ENCODE results near the gene ZNF2.
A peak's percentile ranks its signal among the peaks of the same experiment; 100 is the strongest.

Gene ZNF2

DNA sequence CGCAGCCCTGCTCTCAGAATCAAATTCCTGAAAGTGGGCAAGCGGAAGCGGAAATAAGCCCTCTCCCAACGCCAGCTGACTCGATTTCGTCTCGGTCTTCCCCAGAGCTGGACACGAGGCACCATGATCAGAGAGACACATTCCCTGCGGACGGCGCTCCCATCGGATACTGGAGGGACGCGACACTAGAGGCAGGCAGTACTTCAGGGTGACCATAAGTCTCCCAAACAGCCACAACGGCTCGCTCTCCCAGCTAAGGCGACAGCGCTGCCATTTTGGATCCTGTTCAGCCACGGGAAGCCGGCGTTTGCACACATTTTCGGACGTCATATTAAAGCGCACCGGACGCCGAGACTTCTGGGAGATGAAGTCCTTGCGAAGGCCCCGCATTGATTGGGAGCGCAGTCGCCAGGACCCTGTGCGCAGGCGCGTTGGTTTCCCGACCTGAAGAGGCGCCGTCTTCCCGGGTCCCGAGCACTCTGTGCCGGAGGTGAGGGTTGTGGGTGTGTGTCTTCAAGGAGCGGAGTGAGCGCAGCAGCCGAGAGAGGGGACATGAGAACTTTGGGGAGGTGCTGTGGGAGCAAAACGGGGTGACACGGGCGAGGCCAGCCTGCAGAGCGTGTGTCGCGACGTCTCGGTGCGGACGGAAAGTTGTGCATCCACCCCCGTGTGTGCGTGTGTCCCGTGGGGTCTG is at the start of gene ZNF2:
Gene ZNF2, plus strand, starts transcription at position 439 of the 694 bp plus-strand sequence. CDS start 10,418 bp downstream, outside the sequence.
- peaks cover 4% of the 10 kb centered on the region; the same call in 1 of the 2 replicates for H3K36me3 ChIP-seq (ENCODE audit: low read depth)
- H3K9me3 ChIP-seq (ENCODE audit: severe bottlenecking): no peaks in the 10 kb centered on the region
- peaks cover 6% of the 10 kb centered on the region for H3K4me1 ChIP-seq (ENCODE audit: insufficient read depth, poor library complexity, severe bottlenecking)
- H3K27ac ChIP-seq (ENCODE audit: poor library complexity, severe bottlenecking): peak within 1 kb of the TSS; percentile 57
- ATAC-seq (ENCODE audit: low read depth) (peak; percentile 97), DNase-seq (ENCODE audit: low spot score) (peak; percentile 95)
- H3K4me3 ChIP-seq (ENCODE audit: severe bottlenecking): peak within 1 kb of the TSS; percentile 83
- H3K27me3 ChIP-seq (ENCODE audit: insufficient read depth, poor library complexity, severe bottlenecking): no peaks in the 10 kb centered on the region
- TF ChIP-seq, protein P1, sequence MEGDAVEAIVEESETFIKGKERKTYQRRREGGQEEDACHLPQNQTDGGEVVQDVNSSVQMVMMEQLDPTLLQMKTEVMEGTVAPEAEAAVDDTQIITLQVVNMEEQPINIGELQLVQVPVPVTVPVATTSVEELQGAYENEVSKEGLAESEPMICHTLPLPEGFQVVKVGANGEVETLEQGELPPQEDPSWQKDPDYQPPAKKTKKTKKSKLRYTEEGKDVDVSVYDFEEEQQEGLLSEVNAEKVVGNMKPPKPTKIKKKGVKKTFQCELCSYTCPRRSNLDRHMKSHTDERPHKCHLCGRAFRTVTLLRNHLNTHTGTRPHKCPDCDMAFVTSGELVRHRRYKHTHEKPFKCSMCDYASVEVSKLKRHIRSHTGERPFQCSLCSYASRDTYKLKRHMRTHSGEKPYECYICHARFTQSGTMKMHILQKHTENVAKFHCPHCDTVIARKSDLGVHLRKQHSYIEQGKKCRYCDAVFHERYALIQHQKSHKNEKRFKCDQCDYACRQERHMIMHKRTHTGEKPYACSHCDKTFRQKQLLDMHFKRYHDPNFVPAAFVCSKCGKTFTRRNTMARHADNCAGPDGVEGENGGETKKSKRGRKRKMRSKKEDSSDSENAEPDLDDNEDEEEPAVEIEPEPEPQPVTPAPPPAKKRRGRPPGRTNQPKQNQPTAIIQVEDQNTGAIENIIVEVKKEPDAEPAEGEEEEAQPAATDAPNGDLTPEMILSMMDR (IDR thresholded peaks at IDR 0.05; ENCODE audit: poor library complexity, severe bottlenecking): no peak

DNA sequence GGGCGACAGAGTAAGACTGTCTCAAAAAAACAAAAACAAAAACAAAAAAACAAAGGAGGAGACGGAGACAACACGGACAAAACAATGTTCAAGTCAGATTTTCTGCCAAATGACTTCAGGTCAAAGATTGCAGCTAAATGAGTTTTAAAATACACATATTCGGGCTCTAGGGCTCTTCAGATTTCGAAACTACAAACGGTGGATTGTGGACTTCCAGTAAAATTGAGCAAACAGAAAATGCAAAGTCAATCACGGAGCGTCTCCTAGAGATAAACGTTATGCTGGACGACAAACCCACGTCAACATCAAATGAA is 44.6 kb upstream of the ZNF2 start:
- peak overlapping the region; percentile 71 for H3K4me3 ChIP-seq (ENCODE audit: severe bottlenecking)
- ATAC-seq (ENCODE audit: low read depth): no peak
- H3K4me1 ChIP-seq (ENCODE audit: insufficient read depth, poor library complexity, severe bottlenecking): peaks cover 8% of the 10 kb centered on the region
- no peaks in the 10 kb centered on the region for H3K9me3 ChIP-seq (ENCODE audit: severe bottlenecking)
- H3K27ac ChIP-seq (ENCODE audit: poor library complexity, severe bottlenecking): peak overlapping the region; percentile 62
- H3K27me3 ChIP-seq (ENCODE audit: insufficient read depth, poor library complexity, severe bottlenecking): no peaks in the 10 kb centered on the region
- peaks cover 23% of the 10 kb centered on the region for H3K36me3 ChIP-seq (ENCODE audit: low read depth)
- DNase-seq (ENCODE audit: low spot score): no peak
- TF ChIP-seq, protein P1 (IDR thresholded peaks at IDR 0.05; ENCODE audit: poor library complexity, severe bottlenecking): no peak

DNA sequence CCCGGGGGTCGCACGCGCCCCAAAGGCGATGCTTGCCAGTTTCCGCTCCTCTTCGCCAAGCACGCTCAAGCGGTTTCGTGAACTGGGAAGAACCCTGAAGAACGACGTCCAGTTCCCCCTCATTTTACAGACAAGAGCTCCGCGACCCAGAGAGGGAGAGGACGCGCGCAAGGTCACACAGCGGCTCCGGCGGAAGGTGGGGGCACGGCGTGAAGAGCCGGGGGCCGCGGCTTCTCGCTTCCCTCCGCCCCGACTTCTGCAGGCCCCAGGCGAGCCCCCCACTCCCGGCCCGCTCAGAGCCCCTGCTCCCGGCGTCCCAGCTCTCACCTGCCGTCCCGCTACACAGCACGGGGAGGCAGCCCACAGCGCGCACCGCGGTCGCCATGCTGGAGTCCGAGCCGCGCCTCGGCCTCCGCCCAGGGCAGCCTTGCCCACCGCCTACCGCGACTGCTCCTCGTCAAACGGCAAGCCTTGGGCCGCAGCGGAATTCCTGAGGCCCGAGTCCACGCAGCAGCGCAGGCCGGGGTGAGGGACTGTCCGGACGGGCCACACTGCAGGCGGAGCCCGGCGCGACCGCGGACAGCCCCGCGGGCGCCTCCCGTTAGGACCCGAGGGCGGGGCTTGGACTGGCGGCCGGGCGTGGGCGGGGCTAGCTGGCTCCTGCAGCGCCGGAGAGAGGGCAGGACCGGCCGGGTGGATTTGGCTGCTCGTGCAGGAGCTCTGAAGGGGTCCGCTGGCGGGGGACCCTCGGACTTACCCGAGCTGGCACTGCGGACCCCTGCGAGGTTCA is 44.0 kb upstream of the ZNF2 start, which contains the start of gene MRPS5:
Gene MRPS5, minus strand, starts transcription at position 402 of the 790 bp plus-strand sequence. Its CDS starts 17 bp downstream, at position 385.
- DNase-seq (ENCODE audit: low spot score) (peak; percentile 72), ATAC-seq (ENCODE audit: low read depth) (peak; percentile 92)
- Histone ChIP-seq H3K27ac (ENCODE audit: poor library complexity, severe bottlenecking) (peak within 1 kb of the TSS; percentile 62), H3K4me1 (ENCODE audit: insufficient read depth, poor library complexity, severe bottlenecking) (peaks cover 8% of the 10 kb centered on the region), H3K36me3 (ENCODE audit: low read depth) (peaks cover 17% of the 10 kb centered on the region), H3K27me3 (ENCODE audit: insufficient read depth, poor library complexity, severe bottlenecking) (no peaks in the 10 kb centered on the region), H3K9me3 (ENCODE audit: severe bottlenecking) (no peaks in the 10 kb centered on the region), H3K4me3 (ENCODE audit: severe bottlenecking) (peak within 1 kb of the TSS; percentile 71)
- TF ChIP-seq, protein P1 (IDR thresholded peaks at IDR 0.05; ENCODE audit: poor library complexity, severe bottlenecking): no peak

DNA sequence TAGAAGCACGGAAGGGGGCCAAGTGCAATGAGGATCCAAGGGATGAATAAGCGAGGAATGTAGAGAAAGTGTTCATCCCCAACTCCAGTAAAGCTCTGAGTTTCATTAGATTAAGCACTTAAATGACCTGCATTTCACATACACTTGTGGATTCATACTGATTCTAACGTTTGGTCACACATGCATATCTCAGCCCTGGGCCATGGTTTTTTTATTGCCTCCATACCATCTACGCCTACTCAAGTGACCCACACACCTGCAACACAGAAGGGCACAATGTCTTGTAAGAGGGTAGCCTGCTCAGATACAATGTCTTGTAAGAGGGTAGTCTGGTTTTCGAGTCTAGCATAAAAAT is 43.4 kb upstream of the ZNF2 start:
- Histone ChIP-seq H3K27ac (ENCODE audit: poor library complexity, severe bottlenecking) (peak overlapping the region; percentile 62), H3K4me1 (ENCODE audit: insufficient read depth, poor library complexity, severe bottlenecking) (peaks cover 8% of the 10 kb centered on the region), H3K36me3 (ENCODE audit: low read depth) (peaks cover 15% of the 10 kb centered on the region), H3K27me3 (ENCODE audit: insufficient read depth, poor library complexity, severe bottlenecking) (no peaks in the 10 kb centered on the region), H3K4me3 (ENCODE audit: severe bottlenecking) (peak overlapping the region; percentile 71), H3K9me3 (ENCODE audit: severe bottlenecking) (no peaks in the 10 kb centered on the region)
- ATAC-seq (ENCODE audit: low read depth) (no peak), DNase-seq (ENCODE audit: low spot score) (no peak)
- TF ChIP-seq, protein P1 (IDR thresholded peaks at IDR 0.05; ENCODE audit: poor library complexity, severe bottlenecking): no peak
